HG03060 (cell line): Measurements from ENCODE around the gene MGME1.
"Not testable (repeated sequence)": the region's sequence is repeated elsewhere in the genome, so short reads cannot be mapped to it uniquely, and the experiment has no call there.

Experiments used
- ATAC-seq: cut with Tn5 transposase; IDR thresholded peaks from one replicate; pipeline ENCODE4 v1.9.1; 2021; ENCODE audit warnings: low read depth, moderate number of reproducible peaks; ENCODE audit not compliant: unreplicated experiment

MGME1 gene

GRCh38 chr20:17958373-17959256, 10.2 kb upstream of the MGME1 start:
- no peak for ATAC-seq

GRCh38 chr20:17959257-17959627, 9.6 kb upstream of the MGME1 start:
- no peak for ATAC-seq

- ATAC-seq: not testable (repeated sequence)
Measured at GRCh38 chr20:17960400-17960885, 8.4 kb upstream of the MGME1 start.

- ATAC-seq: no peak
Measured at GRCh38 chr20:17960927-17961586, 7.8 kb upstream of the MGME1 start.

GRCh38 chr20:17961587-17961940, 7.3 kb upstream of the MGME1 start:
- no peak for ATAC-seq

GRCh38 chr20:17963114-17963897, 5.5 kb upstream of the MGME1 start:
- ATAC-seq: no peak

- no peak for ATAC-seq
Measured at GRCh38 chr20:17964073-17964472, 4.7 kb upstream of the MGME1 start.

GRCh38 chr20:17964632-17965031, 4.2 kb upstream of the MGME1 start:
- no peak for ATAC-seq

- no peak for ATAC-seq
Measured at GRCh38 chr20:17965042-17965697, 3.6 kb upstream of the MGME1 start.

GRCh38 chr20:17966432-17967310, 2.1 kb upstream of the MGME1 start:
- no peak for ATAC-seq

GRCh38 chr20:17967521-17968365, 1.1 kb upstream of the MGME1 start:
- no peak for ATAC-seq

GRCh38 chr20:17969278-17969883, 563 bp downstream of the MGME1 start:
- no peak for ATAC-seq

GRCh38 chr20:17969884-17970409, 1.1 kb downstream of the MGME1 start:
- ATAC-seq: no peak

GRCh38 chr20:17971300-17972013, 2.6 kb downstream of the MGME1 start:
- no peak for ATAC-seq

- no peak for ATAC-seq
Measured at GRCh38 chr20:17972121-17972520, 3.3 kb downstream of the MGME1 start.

GRCh38 chr20:17976305-17976704, 7.5 kb downstream of the MGME1 start:
- no peak for ATAC-seq

- no peak for ATAC-seq
Measured at GRCh38 chr20:17985388-17986018, 16.7 kb downstream of the MGME1 start.
